Fibroblast of skin of abdomen (primary cell): ENCODE measurements around the gene FOXK1.
A peak's percentile ranks its signal among the peaks of the same experiment; 100 is the strongest.

ENCODE experiments used
- DNase-seq: peaks from one replicate; pipeline ENCODE4 v3.0.0-alpha.2; 2013

The FOXK1 gene

GRCh38 chr7:4724648-4725013 is 42.5 kb downstream of the FOXK1 start:
- no peak for DNase-seq

GRCh38 chr7:4725014-4725849 is 43.1 kb downstream of the FOXK1 start:
- peak; percentile 77 for DNase-seq

GRCh38 chr7:4725850-4726450 is 43.9 kb downstream of the FOXK1 start:
- no peak for DNase-seq

- DNase-seq, result no peak
Observed at GRCh38 chr7:4726566-4726965, 44.5 kb downstream of the FOXK1 start.

GRCh38 chr7:4727914-4728705 is 46.0 kb downstream of the FOXK1 start:
- no peak for DNase-seq

- no peak for DNase-seq
Observed at GRCh38 chr7:4729266-4729665, 47.2 kb downstream of the FOXK1 start.

- no peak for DNase-seq
Observed at GRCh38 chr7:4730276-4730675, 48.2 kb downstream of the FOXK1 start.

- no peak for DNase-seq
Observed at GRCh38 chr7:4730971-4731370, 48.9 kb downstream of the FOXK1 start.

- no peak for DNase-seq
Observed at GRCh38 chr7:4731803-4732202, 49.7 kb downstream of the FOXK1 start.

- no peak for DNase-seq
Observed at GRCh38 chr7:4733936-4734528, 51.9 kb downstream of the FOXK1 start.

- no peak for DNase-seq
Observed at GRCh38 chr7:4734587-4735345, 52.7 kb downstream of the FOXK1 start.

GRCh38 chr7:4737300-4737699 is 55.2 kb downstream of the FOXK1 start:
- no peak for DNase-seq

- peak; percentile 84 for DNase-seq
Observed at GRCh38 chr7:4738711-4739527, 56.8 kb downstream of the FOXK1 start.

- no peak for DNase-seq
Observed at GRCh38 chr7:4739528-4739992, 57.5 kb downstream of the FOXK1 start.

- DNase-seq, result no peak
Observed at GRCh38 chr7:4740796-4741195, 58.7 kb downstream of the FOXK1 start.

GRCh38 chr7:4742051-4742573 is 60.0 kb downstream of the FOXK1 start:
- no peak for DNase-seq

GRCh38 chr7:4742852-4743251 is 60.8 kb downstream of the FOXK1 start:
- no peak for DNase-seq

GRCh38 chr7:4744391-4745264 is 62.5 kb downstream of the FOXK1 start:
- peak; percentile 100 for DNase-seq

- DNase-seq, result no peak
Observed at GRCh38 chr7:4745265-4745919, 63.3 kb downstream of the FOXK1 start.
